DMS79 (cell line): ENCODE results near the gene MEI4.
"Not testable (repeated sequence)": the region's sequence is repeated elsewhere in the genome, so short reads cannot be mapped to it uniquely, and the experiment has no call there.

Source experiments
- DNase-seq: peaks from one replicate; lab custom pipeline; 2025; lab: John Stamatoyannopoulos, UW

The MEI4 gene

GRCh38 chr6:77815531-77815930, 162.7 kb downstream of the MEI4 start:
- no peak for DNase-seq

- no peak for DNase-seq
Measured at GRCh38 chr6:77816766-77817270, 164.0 kb downstream of the MEI4 start.

DNA sequence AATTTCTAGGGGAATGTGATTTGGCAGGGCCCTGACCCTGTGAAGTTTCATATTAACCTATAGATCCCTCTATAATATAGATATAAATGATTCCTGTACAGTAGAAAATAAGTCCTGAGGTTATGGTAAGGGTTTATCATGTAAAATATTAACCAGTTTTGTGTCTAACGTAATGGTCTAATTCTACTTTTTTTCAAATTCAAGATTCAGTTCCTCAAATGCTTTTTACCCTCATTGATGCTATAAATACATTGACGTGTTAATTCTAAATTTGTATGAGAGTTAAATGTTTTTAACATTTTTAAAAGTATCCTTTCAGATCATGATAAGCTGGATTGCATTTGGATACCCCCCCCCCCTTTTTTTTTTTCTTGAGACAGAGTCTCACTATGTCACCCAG, 169.4 kb downstream of the MEI4 start:
- no peak for DNase-seq

DNA sequence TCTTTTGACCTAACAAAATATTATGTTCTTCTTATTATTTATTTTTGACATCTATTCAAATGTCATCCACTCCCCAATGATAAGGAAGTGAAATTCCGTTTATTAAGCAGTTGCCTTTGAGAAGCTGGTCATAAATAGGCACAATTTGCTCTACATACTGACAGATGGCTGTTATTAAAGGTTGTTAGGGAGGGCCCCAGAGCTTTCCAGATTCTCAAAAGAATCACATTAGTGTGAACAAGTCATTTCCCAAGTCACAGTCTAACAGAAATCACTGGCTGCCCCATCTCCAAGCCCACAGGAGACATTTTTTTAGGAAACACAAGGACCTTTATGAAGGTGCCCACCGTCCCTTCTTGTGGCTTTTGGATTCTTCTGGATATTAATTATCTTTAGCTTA, 172.4 kb downstream of the MEI4 start:
- DNase-seq, result no peak

GRCh38 chr6:77829736-77830135, 176.9 kb downstream of the MEI4 start:
- no peak for DNase-seq

DNA sequence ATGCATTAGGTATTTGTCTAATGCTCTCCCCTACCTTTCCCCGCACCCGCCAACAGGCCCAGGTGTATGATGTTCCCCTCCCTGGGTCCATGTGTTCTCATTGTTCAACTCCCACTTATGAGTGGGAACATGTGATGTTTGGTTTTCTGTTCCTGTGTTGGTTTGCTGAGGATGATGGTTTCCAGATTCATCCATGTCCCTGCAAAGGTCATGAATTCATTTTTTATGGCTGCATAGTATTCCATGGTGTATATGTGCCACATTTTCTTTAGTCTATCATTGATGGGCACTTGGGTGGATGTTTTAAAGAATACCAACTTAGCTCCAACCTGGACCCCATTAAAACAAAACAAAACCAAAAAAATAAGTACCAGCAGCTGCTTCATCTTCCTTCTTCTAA, 180.9 kb downstream of the MEI4 start:
- not testable (repeated sequence) for DNase-seq

GRCh38 chr6:77834591-77834996, 181.8 kb downstream of the MEI4 start:
- DNase-seq, result no peak

DNA sequence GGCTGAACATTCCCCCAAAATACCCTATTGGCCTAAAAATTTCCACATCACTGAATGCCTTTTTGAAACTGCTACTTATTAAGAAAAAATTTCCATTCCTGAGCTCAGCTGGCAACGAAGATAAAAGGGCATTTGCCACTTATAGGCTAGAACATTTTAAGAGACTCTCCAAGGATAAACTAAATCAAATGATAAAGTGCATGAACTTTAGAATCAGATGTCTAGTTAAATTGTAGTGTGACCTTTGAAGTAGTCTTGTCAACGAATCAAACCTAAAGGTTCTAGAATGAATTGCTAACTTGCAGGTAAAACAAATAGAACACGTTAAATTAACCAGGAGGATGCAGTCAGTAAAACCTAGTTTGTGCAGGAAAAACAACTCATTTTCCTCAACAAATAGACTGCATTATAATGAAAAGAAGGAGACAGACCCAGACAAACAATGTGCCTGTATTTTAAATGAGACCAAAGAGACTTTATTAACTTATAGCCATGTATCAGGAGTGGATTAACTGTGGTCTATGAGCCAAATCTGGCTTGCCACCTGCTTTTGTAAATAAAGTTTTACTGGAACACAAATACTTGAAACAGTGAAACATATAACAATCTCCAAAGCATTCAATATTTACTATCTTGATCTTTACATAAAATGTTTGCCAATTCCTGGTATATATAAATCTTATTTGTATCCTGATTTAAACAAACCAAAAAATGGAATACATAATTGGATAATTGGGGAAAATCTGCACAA, 184.4 kb downstream of the MEI4 start:
- no peak for DNase-seq

DNA sequence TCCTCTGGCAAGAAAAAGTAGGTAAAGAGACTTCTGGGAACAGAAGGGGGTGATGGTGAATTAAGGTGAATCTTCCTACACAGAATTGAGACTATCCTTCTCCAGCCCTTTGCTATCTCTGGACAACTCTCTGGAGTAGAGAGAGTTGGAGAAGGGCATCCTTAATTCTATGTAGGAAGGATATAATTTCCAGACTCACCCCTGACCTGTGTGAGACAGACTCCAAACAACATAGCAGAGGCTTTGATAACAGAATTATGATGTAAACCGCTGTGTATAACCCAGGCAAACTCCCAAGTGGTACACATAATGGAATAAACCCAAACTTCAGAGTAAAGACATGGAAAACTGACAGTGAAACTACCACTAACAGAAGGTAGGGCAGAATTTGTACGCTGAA, 186.5 kb downstream of the MEI4 start:
- DNase-seq, result no peak

GRCh38 chr6:77844822-77845221, 192.0 kb downstream of the MEI4 start:
- DNase-seq, result no peak

GRCh38 chr6:77853401-77853800, 200.6 kb downstream of the MEI4 start:
- DNase-seq, result no peak

GRCh38 chr6:77856391-77856790, 203.6 kb downstream of the MEI4 start:
- no peak for DNase-seq

GRCh38 chr6:77857421-77857820, 204.6 kb downstream of the MEI4 start:
- DNase-seq, result no peak

GRCh38 chr6:77876300-77876699, 223.5 kb downstream of the MEI4 start:
- no peak for DNase-seq

- no peak for DNase-seq
Measured at GRCh38 chr6:77879527-77879926, 226.7 kb downstream of the MEI4 start.

GRCh38 chr6:77880501-77880900, 227.7 kb downstream of the MEI4 start:
- no peak for DNase-seq

GRCh38 chr6:77883851-77884250, 231.0 kb downstream of the MEI4 start:
- no peak for DNase-seq

DNA sequence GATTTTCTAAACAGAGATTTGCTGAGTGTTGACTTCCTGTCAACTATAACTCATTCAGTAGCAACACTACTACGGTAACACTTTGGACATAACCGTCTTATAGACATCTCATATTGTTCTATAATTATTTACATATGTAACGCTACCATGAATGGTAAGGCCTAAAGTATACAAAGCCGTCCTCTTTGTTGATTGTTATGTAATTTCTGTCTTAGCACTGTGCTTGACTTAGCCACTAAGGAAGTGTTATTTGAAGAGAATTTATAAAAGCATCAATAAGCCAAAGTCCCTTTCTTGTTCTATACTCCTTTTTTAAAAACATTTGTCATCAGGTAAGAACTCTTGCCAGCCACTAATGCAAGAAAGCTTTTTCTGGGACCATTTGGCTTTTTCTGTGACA, 240.6 kb downstream of the MEI4 start:
- DNase-seq, result no peak

DNA sequence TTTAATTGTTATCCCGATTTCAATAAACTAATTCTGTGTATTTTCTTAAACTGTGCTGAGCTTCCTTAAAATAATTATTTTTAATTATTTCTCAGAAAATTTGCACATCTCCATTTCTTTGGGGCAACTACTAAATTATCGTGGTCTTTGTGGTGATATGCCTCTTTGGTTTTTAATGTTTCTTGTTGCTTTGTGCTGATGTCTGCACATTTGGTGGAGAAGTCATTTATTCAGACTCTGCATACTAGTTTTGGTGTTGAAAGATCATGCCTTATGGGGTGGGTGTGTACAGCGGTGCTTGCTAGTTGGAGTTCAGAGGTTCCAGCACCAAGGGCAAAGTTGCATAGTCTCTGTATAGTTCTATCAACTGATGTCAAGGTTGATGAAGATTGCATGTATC, 253.2 kb downstream of the MEI4 start:
- no peak for DNase-seq

- DNase-seq, result no peak
Measured at GRCh38 chr6:77910826-77911225, 258.0 kb downstream of the MEI4 start.

DNA sequence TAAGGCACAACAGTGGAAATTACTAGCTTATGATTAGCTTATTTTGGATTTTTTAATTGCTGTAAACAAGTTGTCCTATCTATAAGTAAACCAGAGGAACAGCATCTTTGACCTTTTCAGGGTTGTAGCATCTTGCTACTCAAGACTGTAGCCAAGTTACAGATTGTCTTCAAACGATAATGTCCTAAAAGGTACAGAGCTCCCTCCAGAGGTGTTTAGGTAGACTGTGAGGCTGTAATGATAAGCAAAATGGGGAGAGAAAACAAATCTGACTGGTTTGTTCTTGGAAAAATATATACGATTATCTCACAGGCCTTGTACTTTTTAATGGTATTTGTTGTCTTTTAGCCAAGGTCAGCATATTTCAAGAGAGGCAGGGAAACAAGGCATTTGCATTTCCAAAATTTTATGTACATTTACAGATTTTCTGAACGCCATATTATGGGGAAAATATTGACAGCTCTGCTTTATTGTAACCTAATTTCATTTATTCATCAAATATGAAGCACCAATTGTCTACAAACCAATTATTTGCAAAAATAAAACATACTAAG, 273.4 kb downstream of the MEI4 start:
- DNase-seq, result no peak

- no peak for DNase-seq
Measured at GRCh38 chr6:77930382-77930781, 277.5 kb downstream of the MEI4 start.

- no peak for DNase-seq
Measured at GRCh38 chr6:77930952-77931351, 278.1 kb downstream of the MEI4 start.

DNA sequence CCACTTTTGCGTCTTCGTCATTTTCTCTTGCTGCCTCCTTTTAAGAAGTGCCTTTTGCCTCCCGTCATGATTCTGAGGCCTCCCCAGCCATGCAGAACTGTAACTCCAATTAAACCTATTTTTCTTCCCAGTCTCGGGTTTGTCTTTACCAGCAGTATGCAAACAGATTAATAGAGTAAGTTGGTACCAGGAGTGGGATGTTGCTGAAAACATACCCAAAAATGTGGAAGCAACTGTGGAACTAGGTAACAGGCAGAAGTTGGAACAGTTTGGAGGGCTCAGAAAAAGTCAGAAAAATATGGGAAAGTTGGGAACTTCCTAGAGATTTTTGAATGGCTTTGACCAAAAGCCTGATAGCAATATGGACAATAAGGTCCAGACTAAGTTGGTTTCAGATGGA, 309.2 kb downstream of the MEI4 start:
- DNase-seq, result no peak
